Adrenal gland (tissue), 5 donors: ENCODE data around the gene DMC1.

Source experiments
- POLR2A ChIP-seq, 2 donors: fragments of 450-650 bp; IDR thresholded peaks; one replicate each; pipeline ENCODE4 v1.6.1; 2017; ENCODE audit warnings: antibody characterized with exemption in 2 of 2, mild to moderate bottlenecking in 2 of 2, moderate library complexity in 1 of 2
- TF ChIP-seq, protein P1 (sequence below), 6 experiments: fragments of 450-650 bp in 4 of 6; fragments of 200-600 bp in 2 of 6; sonication (generic) in 1 of 6; IDR thresholded peaks; 1 replicate in 5 of 6; 2 replicates in 1 of 6; pipeline versions ENCODE4 v1.5.1 to v1.8.0; 2016 to 2021; ENCODE audit warnings: antibody characterized with exemption in 6 of 6, mild to moderate bottlenecking in 2 of 6, moderate library complexity in 1 of 6
- donor health status: DM: no; HTN: no; CAD: no.

DNA sequence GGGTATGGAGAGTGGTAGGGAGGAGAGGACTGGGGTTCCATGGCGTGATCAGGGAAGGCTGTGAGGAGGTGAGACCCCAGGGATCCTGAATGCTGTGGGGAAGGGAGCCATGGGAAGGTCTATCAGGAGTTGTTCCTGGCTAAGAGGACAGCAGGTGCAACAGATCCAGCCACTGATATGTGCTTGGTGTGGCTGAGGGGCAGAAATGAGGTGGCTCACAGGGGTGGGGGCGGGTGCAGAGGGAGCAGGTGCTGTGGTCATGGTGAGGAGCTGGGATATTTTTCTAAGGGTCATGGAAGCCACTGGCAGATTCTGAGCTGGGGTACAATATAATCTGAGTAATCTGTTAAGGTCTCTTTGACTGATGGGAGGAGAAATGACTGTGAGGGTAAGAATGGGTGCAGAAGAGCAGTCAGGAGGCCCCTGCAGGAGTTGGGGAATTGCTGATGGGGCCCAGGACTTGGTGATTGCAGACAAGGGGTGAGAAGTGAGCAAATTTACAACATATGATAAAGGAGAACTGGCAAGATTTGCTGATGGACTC is 31.3 kb upstream of the DMC1 start:
- TF ChIP-seq, protein P1, sequence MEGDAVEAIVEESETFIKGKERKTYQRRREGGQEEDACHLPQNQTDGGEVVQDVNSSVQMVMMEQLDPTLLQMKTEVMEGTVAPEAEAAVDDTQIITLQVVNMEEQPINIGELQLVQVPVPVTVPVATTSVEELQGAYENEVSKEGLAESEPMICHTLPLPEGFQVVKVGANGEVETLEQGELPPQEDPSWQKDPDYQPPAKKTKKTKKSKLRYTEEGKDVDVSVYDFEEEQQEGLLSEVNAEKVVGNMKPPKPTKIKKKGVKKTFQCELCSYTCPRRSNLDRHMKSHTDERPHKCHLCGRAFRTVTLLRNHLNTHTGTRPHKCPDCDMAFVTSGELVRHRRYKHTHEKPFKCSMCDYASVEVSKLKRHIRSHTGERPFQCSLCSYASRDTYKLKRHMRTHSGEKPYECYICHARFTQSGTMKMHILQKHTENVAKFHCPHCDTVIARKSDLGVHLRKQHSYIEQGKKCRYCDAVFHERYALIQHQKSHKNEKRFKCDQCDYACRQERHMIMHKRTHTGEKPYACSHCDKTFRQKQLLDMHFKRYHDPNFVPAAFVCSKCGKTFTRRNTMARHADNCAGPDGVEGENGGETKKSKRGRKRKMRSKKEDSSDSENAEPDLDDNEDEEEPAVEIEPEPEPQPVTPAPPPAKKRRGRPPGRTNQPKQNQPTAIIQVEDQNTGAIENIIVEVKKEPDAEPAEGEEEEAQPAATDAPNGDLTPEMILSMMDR (IDR thresholded peaks at IDR 0.05): no peak
- TF ChIP-seq POLR2A (IDR thresholded peaks at IDR 0.05): no peak
